PC-3 (cell line): ENCODE results near the gene FBXO41.

ENCODE experiments used
- CTCF ChIP-seq: fragments of 300-600 bp; sonication (generic); conservative IDR thresholded peaks from 2 replicates; pipeline ENCODE4 v1.5.1; 2017; ENCODE audit warnings: antibody characterized with exemption, low read depth, mild to moderate bottlenecking, low read length
- EZH2phosphoT487 ChIP-seq: fragments of 300-600 bp; sonication (generic); IDR thresholded peaks from 2 replicates; pipeline ENCODE4 v1.6.1; 2018; ENCODE audit warnings: mild to moderate bottlenecking, antibody characterized with exemption, low read length, borderline replicate concordance

- TF ChIP-seq CTCF (no peak), EZH2phosphoT487 (no peak)
Observed at GRCh38 chr2:73294239-73294638, 10.0 kb upstream of the FBXO41 start.
